ENCODE results near the gene SCUBE3.

DNA sequence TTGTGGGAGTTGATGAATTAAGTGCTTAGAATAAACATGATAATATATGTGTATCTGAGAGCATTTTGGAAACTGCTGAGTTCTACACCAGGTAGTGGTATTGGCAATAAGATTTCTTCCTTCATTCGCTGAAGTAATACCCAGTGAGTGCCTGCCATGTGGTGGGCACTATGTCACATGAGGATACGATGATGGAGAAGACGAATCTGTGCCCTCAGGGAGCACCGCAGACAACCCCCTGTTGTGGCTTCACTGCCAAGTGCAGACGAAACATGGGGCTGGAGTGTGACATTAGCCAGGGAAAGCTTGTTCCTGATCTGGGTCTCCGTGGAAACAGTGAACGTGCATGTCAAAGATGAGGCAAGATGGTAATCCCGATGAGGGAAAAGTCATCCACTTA is 53.7 kb downstream of the SCUBE3 start:
- TF ChIP-seq POLR2A (IDR thresholded peaks at IDR 0.05) (no peak), POLR2AphosphoS5 (IDR thresholded peaks at IDR 0.05) (no peak)

All from prostate gland (tissue), 1 donor.